ENCODE data around the gene TTC8.

Gene TTC8

DNA sequence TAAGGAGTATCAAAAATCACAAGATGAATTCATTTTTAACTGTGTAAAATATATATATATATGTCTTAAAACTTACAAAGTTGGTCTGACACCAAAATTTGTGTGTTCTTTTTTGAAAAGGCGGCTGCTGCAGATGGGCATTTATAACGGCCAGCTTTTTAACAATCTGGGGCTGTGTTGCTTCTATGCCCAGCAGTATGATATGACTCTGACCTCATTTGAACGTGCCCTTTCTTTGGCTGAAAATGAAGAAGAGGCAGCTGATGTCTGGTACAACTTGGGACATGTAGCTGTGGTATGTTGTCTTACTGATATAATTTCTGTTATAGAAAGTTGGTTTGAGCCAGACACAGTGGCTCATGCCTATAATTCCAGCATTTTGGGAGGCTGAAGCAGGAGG, 47.0 kb downstream of the TTC8 start:
- no peak for DNase-seq

DNA sequence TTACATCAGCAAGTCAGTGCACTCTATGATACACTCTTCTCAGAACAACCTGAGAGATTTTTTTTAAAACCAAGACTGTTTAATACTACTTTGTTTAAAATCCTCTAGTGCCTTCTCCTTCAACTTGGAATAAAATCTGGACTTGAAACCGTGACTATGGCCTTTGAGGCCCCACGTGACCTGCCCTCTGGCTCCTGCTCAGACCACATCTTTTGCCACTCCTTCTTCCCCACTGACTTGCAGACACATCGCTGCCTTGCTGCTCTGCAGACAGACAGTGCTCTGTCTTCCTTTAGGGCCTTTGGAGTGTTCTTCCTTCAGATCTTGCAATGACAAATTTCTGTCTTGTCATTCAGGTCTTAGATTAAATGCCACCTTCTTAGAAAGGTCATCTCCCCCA, 48.5 kb downstream of the TTC8 start:
- no peak for DNase-seq

DNA sequence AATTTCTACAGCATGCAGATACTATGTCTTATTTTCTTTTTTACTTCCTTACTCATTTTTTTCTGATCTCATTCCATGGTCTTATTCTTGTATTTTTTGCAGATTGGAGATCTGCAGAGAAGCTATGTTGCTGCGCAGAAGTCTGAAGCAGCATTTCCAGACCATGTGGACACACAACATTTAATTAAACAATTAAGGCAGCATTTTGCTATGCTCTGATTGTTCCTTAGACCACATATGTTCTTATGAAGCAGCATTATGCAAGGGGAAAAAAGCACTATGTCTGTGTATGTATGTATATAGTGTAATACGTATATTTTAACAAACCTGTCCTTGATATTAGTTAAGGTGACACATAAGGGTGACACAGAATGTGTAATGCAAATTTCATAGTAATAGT, 52.7 kb downstream of the TTC8 start:
- DNase-seq, result no peak

DNA sequence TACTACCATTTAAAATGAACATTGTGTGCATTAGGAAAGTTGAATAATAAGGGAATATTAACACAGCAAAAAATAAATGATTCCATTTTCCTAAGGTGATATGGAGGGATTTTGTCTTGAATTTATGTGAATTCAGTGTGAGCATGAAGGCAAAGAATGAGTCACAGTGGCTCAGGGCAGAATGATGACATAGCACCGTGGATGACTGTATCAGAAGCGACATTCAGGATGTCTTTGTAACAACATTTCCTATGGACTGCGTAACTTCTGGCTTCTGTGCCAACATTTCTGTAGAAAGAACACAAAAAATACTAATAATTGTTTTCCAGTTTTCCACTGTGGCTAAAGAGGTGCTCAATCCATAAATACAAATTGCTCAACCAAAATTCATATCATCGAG, 54.6 kb downstream of the TTC8 start:
- no peak for DNase-seq

DNA sequence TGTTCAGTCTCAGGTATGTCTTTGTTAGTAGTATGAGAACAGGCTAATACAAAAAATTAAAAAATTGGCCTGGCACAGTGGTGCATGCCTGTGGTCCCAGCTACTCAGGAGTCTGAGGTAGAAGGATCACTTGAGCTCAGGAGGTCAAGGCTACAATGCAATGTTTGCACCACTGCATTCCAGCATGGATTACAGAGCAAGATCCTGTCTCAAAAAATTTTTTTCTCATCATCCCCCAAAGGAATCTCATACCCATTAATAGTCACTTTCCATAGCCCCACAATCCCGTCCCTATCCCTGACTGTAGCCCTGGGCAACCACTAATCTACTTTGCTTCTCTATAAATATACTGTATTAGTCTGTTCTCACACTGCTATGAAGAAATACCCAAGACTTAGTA, 57.8 kb downstream of the TTC8 start:
- DNase-seq, result no peak

DNA sequence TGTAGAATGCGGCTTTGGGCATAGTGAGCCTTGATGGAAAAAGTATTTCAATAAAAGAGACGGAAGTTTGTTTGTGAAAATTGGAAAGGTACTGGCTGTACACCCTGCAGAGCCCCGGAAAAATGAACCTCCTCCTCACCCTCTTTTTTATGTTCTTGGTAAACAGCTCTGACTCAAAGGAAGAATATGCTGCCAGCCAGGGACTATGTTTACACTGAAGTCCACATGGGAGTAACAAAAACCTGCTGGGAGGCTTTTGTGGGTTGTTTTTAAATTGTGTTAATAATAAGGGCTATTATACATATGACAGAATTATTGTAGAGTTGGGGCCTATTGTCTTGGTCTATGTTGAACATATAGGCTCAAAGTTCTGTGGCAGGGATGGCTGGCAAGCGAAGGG, 70.7 kb downstream of the TTC8 start:
- DNase-seq, result no peak

DNA sequence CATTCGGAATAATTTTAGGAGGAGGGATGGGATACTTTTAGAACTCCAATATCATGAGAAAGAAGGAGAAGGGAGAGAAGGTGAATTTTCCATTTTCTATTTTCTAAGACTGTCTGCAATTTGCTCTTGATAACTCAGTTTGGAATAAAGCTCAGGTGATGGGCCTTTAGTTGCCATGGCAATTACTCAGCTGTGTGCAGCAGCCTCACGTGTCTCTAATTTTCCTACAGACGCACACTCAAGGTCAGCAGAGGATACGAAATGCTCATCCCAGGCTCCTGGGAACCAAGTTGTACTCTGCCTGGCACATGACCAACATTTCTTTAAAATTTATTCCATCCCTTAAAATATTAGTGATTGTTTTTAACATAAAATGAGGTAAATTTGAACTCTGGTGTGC, 76.7 kb downstream of the TTC8 start:
- DNase-seq, result no peak

DNA sequence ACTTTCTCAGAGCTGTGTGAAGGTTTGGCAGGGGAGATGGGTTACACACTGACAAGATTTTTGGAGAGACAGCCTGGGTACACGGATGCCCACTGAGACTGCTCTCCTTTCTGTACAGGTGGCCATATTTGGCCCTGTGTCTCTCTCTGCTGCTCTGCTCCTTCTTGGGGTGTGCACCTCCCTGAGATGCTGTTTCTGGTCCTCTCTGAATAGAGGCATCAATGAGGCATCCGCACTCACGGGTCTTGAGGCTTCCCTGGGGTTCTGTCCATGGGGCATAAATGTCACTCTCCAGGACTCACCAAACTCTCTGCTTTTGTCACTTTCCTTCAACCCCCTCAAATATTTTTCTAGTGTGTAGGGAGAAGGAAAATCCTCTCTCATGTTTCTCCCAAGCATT, 77.5 kb downstream of the TTC8 start:
- no peak for DNase-seq

DNA sequence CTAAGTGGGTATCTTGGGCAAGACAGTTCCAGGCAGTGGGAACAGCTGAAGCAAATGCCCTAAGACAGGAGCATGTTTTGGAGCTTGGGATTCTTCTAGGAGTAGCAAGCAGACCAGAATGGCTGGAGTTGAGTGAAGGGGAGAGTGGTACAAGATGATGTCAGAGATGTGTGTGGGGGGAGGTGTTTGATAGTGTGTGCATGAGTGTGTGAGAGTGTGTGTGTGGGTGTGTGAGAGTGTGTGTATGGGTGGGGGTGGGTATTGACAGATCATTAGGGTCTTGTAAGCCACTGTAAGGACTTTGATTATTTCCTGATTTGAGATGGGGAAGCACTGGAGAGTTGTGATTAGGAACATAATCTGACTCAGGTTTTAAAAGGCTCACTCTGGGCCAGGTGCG, 78.4 kb downstream of the TTC8 start:
- DNase-seq, result no peak

DNA sequence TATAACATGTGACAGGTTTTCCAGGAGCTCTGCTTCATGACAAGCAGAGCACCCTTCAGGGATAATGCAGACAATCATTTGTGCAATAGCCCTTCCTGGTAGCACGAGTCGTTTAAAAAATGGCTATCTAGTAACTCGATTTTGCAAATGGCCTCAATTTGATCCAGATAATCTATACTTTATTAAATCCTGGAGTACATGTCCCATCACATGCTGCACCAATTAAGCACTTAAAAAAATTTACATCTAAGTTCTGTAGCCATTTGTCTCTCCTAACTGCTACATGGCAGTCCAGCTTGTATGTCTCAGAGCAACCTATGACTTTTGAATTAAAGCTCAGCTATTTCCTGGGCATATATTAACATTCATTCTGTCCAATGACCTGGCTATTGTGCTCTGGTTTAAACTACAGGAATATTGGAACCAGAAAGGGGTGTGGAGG, 79.8 kb downstream of the TTC8 start:
- DNase-seq, result no peak

DNA sequence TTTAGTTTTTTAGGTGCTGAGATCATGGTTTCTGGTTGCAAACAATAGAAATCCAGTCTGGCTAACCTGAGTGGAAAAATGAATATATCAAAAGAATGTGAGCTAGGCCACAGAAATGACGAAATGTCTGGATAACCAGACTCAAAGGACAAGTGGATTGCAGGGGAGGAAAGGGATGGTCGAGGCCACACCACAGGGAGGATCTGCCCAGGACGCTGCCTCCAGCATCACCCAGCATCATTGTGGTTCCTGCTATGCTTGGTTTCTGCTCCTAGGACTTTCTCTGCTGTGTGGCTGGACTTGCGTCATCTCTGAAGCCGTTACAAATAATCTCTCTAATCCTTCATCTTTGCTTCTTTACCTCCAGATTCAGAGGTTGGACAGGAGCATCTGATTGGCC, 80.4 kb downstream of the TTC8 start:
- DNase-seq, result no peak

DNA sequence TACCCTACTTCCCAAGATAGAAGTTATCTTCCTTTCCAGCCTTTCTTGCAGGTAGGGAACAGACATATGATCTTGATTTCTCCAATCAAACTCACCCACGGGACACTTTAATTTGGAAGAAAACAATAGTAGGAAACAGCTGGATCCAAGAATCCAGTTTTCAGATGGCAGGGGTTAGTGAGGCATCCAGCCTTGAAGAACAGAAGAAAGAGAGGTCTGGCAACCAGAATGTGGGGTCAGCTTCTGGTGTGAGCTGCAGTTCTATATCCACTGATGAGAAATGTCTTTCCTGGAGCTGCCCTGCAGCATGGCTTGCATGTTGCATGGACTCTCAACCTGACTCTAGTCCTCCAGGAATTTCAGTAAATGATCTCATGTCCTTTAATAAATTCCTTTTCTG, 83.8 kb downstream of the TTC8 start:
- DNase-seq, result no peak

DNA sequence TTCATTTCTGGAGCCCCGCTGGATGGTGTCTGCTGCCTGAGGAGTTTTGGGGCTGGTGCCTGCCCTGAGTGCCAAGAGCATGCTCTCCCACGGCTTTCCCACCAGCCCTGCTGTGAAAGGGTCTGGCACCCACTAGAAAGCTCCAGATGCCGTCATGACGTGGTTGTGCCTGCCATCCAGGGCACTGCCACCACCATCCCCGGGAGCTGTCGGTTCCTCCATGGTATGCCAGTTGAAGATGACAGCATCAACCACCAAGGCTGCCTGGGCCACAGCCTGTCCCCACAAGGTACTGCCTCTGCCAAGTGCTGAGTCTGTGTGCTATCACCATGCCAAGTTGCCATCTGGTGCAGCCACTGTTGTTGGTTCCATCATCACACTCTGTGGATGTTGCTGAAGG, 85.9 kb downstream of the TTC8 start:
- DNase-seq, result no peak

DNA sequence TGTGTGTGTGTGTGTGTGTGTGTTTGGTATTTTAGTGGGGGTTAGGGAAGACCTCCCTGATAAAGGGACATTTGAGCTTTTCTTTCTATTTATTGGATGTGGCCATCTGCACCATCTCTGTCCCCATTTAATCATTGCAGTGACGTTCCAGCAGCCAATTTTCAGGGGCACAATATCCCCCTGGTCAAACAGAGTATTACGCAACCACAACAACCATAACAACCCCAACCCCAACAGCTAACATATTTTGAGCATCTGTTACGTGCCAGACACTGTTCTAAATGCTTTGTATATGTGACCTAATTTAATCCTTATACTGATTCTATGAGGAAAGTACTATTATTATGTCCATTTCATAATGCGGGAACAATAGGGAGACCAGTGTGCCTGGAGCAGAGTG, 87.4 kb downstream of the TTC8 start:
- no peak for DNase-seq

DNA sequence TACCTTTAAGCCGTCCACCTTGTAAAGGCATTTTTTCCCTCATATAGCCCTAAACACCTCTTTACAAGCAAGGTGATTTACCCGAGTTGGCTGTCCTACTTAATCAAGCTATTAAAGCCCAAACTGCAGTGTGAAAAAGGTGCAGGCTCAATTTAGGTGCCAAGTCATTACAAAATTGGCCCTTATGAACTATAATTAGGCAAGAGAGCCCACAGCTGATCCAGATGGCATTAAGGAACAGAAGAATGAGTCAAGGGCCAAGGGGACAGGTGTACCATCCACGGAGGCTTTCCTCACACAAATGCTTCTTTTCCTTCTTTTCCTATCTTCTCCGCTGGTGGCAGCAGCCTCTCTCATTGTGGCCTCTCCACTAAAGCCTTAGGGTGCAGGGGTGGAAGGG, 90.5 kb downstream of the TTC8 start:
- no peak for DNase-seq

DNA sequence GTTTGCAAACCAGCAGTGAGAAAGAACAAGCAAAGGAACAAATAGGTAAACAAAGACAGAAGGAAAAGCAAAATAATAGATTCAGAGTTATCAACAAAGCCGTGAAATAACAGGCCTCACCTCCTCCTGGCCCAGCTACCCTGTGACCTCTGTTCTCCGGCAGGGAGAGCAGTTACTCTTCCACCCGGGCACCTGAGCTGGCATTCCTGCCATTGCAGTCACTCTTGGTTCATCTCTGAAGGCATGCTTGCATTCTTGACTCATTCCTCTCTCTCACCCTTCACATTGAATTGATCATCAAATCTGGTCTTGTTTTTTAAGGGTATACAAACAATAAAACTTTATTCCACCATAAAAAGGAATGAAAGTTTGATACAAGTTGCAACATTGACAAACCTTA, 95.1 kb downstream of the TTC8 start:
- no peak for DNase-seq

Data from femur (tissue), 1 donor.